IMR-90 (cell line): ENCODE results near the gene RAB30.

ENCODE experiments used
- CEBPB ChIP-seq: IDR thresholded peaks from 2 replicates; pipeline ENCODE4 v1.6.1; 2012; ENCODE audit warnings: low read depth, low read length, improper control_type of control experiment
- CTCF ChIP-seq: conservative IDR thresholded peaks from 2 replicates; pipeline ENCODE4 v1.5.1; 2012; ENCODE audit warnings: mild to moderate bottlenecking, low read depth, low read length, improper control_type of control experiment
- ELK1 ChIP-seq: fragments of 150-350 bp; IDR thresholded peaks from 2 replicates; pipeline ENCODE4 v1.6.1; 2016; ENCODE audit warnings: low read depth, mild to moderate bottlenecking, low read length, moderate library complexity, borderline replicate concordance
- FOS ChIP-seq: fragments of 150-350 bp; IDR thresholded peaks from 2 replicates; pipeline ENCODE4 v1.6.1; 2016; ENCODE audit warnings: low read depth, low read length
- MAFK ChIP-seq: IDR thresholded peaks from 2 replicates; pipeline ENCODE4 v1.6.1; 2012; ENCODE audit warnings: low read depth, low read length, improper control_type of control experiment
- MXI1 ChIP-seq: IDR thresholded peaks from 2 replicates; pipeline ENCODE4 v1.6.1; 2012; ENCODE audit warnings: low read depth, mild to moderate bottlenecking, low read length, moderate library complexity, borderline replicate concordance
- NFE2L2 ChIP-seq: fragments of 150-350 bp; IDR thresholded peaks from 2 replicates; pipeline ENCODE4 v1.6.1; 2016; ENCODE audit warnings: low read depth, mild to moderate bottlenecking, low read length
- POLR2A ChIP-seq: IDR thresholded peaks from 2 replicates; pipeline ENCODE4 v1.6.1; 2012; ENCODE audit warnings: mild to moderate bottlenecking, low read depth, low read length
- RAD21 ChIP-seq: IDR thresholded peaks from 2 replicates; pipeline ENCODE4 v1.6.1; 2012; ENCODE audit warnings: low read length, improper control_type of control experiment
- RCOR1 ChIP-seq: IDR thresholded peaks from 2 replicates; pipeline ENCODE4 v1.6.1; 2012; ENCODE audit warnings: mild to moderate bottlenecking, low read length, improper control_type of control experiment; ENCODE audit not compliant: insufficient replicate concordance
- RFX5 ChIP-seq: IDR thresholded peaks from 2 replicates; pipeline ENCODE4 v1.8.0; 2012; ENCODE audit warnings: low read depth, mild to moderate bottlenecking, low read length, moderate library complexity
- SMC3 ChIP-seq: fragments of 150-350 bp; IDR thresholded peaks from 2 replicates; pipeline ENCODE4 v1.6.1; 2016; ENCODE audit warnings: low read depth, mild to moderate bottlenecking, antibody characterized with exemption, low read length, moderate library complexity
- USF2 ChIP-seq: fragments of 150-350 bp; IDR thresholded peaks from 2 replicates; pipeline ENCODE4 v1.6.1; 2017; ENCODE audit warnings: mild to moderate bottlenecking, antibody characterized with exemption, low read length, low read depth

- TF ChIP-seq CTCF (no peak), RCOR1 (no peak), POLR2A (no peak), RAD21 (no peak), FOS (no peak), RFX5 (no peak), CEBPB (no peak), SMC3 (no peak), MAFK (no peak), USF2 (no peak), MXI1 (no peak), NFE2L2 (no peak), ELK1 (no peak)
Measured at GRCh38 chr11:82929121-82929520, 142.6 kb downstream of the RAB30 start.
